ENCODE measurements around the gene COL4A5. TPM values are rescaled to one million over a fixed set of nuclear protein-coding genes. Genes with fewer than 3 reads are reported as not detected.

Gene COL4A5
- total RNA-seq, 1 donor from 2014 or later: 80.4 TPM

GRCh38 chrX:108641589-108642272, 202.1 kb downstream of the COL4A5 start:
- DNase-seq (ENCODE audit: low read depth): no peak

- DNase-seq (ENCODE audit: low read depth): no peak
These were observed 202.6 kb downstream of the COL4A5 start for GRCh38 chrX:108642273-108642628.

- peak; percentile 0 for DNase-seq (ENCODE audit: low read depth)
These were observed 225.1 kb downstream of the COL4A5 start for GRCh38 chrX:108664701-108665100.

- no peak for DNase-seq (ENCODE audit: low read depth)
These were observed 226.5 kb downstream of the COL4A5 start for GRCh38 chrX:108666101-108666500.

- no peak for DNase-seq (ENCODE audit: low read depth)
These were observed 231.9 kb downstream of the COL4A5 start for GRCh38 chrX:108671526-108671925.

GRCh38 chrX:108696690-108697089, 257.1 kb downstream of the COL4A5 start:
- no peak for DNase-seq (ENCODE audit: low read depth)

- peak; percentile 43 for DNase-seq (ENCODE audit: low read depth)
These were observed 259.7 kb downstream of the COL4A5 start for GRCh38 chrX:108699368-108699767.

- DNase-seq (ENCODE audit: low read depth): no peak
These were observed 262.0 kb downstream of the COL4A5 start for GRCh38 chrX:108701633-108702032.

GRCh38 chrX:108702530-108702929, 262.9 kb downstream of the COL4A5 start:
- no peak for DNase-seq (ENCODE audit: low read depth)

GRCh38 chrX:108704839-108705238, 265.2 kb downstream of the COL4A5 start:
- DNase-seq (ENCODE audit: low read depth): peak; percentile 1

- no peak for DNase-seq (ENCODE audit: low read depth)
These were observed 273.2 kb downstream of the COL4A5 start for GRCh38 chrX:108712886-108713285.

- no peak for DNase-seq (ENCODE audit: low read depth)
These were observed 282.9 kb downstream of the COL4A5 start for GRCh38 chrX:108722561-108722960.

- DNase-seq (ENCODE audit: low read depth): no peak
These were observed 287.1 kb downstream of the COL4A5 start for GRCh38 chrX:108726748-108727147.

GRCh38 chrX:108731153-108731552, 291.5 kb downstream of the COL4A5 start:
- DNase-seq (ENCODE audit: low read depth): no peak

- no peak for DNase-seq (ENCODE audit: low read depth)
These were observed 293.1 kb downstream of the COL4A5 start for GRCh38 chrX:108732630-108733321.

GRCh38 chrX:108734426-108734825, 294.8 kb downstream of the COL4A5 start:
- no peak for DNase-seq (ENCODE audit: low read depth)

GRCh38 chrX:108735091-108735678, 295.5 kb downstream of the COL4A5 start:
- DNase-seq (ENCODE audit: low read depth): no peak

- DNase-seq (ENCODE audit: low read depth): no peak
These were observed 296.3 kb downstream of the COL4A5 start for GRCh38 chrX:108735679-108736508.

- peak; percentile 0 for DNase-seq (ENCODE audit: low read depth)
These were observed 297.2 kb downstream of the COL4A5 start, which contains the start of gene IRS4 for GRCh38 chrX:108736509-108737479. IRS4 (minus strand) TSS chrX:108736563.

- no peak for DNase-seq (ENCODE audit: low read depth)
These were observed 298.1 kb downstream of the COL4A5 start for GRCh38 chrX:108737754-108738153.

GRCh38 chrX:108740299-108740774, 300.7 kb downstream of the COL4A5 start:
- no peak for DNase-seq (ENCODE audit: low read depth)
